Activated CD8-positive, alpha-beta T cell treated with anti-CD3 and anti-CD28 coated beads for 36 hours (primary cell): ENCODE data around the gene SMG6. TPM values are rescaled to one million over a fixed set of nuclear protein-coding genes. Genes with fewer than 3 reads are reported as not detected.
"Not testable (repeated sequence)": the region's sequence is repeated elsewhere in the genome, so short reads cannot be mapped to it uniquely, and the experiment has no call there.

ENCODE experiments used
- ATAC-seq: fragments of 200-7000 bp; cut with Tn5 transposase; one replicate; pipeline ENCODE4 v1.10.0; 2021; ENCODE audit warnings: mild to moderate bottlenecking, moderate library complexity
- CTCF ChIA-PET: fragments of 350-600 bp; sonication (Branson Sonifier 250); formaldehyde crosslinking; loops from one replicate; lab custom pipeline; 2021; ENCODE audit warnings: antibody characterized with exemption; lab: Charles Lee
- POLR2A ChIA-PET: fragments of 350-600 bp; sonication (Branson Sonifier 250); formaldehyde crosslinking; loops from one replicate; lab custom pipeline; 2021; ENCODE audit warnings: antibody characterized with exemption; lab: Charles Lee
- DNase-seq: peaks from one replicate; pipeline ENCODE4 v3.0.0-alpha.2; 2020
- H3K27ac Mint-ChIP-seq: one replicate; pipeline ENCODE4 v1.8.0; 2021; ENCODE audit warnings: mild to moderate bottlenecking, mixed read lengths
- H3K27me3 Mint-ChIP-seq: one replicate; pipeline ENCODE4 v1.8.0; 2021; ENCODE audit warnings: mixed read lengths
- H3K36me3 Mint-ChIP-seq: one replicate; pipeline ENCODE4 v1.8.0; 2021; ENCODE audit warnings: low read depth, mixed read lengths
- H3K4me1 Mint-ChIP-seq: one replicate; pipeline ENCODE4 v1.8.0; 2021; ENCODE audit warnings: low read depth, mixed read lengths
- H3K4me3 Mint-ChIP-seq: one replicate; pipeline ENCODE4 v1.8.0; 2021; ENCODE audit warnings: mild to moderate bottlenecking, moderate library complexity, mixed read lengths
- H3K9me3 Mint-ChIP-seq: one replicate; pipeline ENCODE4 v1.8.0; 2021; ENCODE audit warnings: mixed read lengths
- CTCF ChIP-seq: fragments of 200-600 bp; IDR thresholded peaks from one replicate; pipeline ENCODE4 v1.8.0; 2022; ENCODE audit warnings: antibody characterized with exemption, mild to moderate bottlenecking
- intact Hi-C: fragments of 100-400 bp; cut with micrococcal nuclease; formaldehyde crosslinking; loops from one replicate; pipeline ENCODE4 v1.10.0; 2022
- total RNA-seq, 2 experiments: library from RNA; stranded (reverse); gene quantifications; one replicate each; pipeline ENCODE4 v1.2.3, GENCODE V29; 2021

Gene SMG6
- total RNA-seq, 2 experiments from 2014 or later = 39.6 to 40.4 TPM

GRCh38 chr17:2144701-2145100 lies 158.9 kb downstream of the SMG6 start:
- H3K4me1 Mint-ChIP-seq = peaks cover 8% of the 10 kb centered on the region
- POLR2A ChIA-PET = interaction anchor here (0.7 to 1.8 kb wide), 3 partner anchors 10 to 56 kb away, joined by 3 to 6 read pairs (median 3); no protein-coding TSS in a partner anchor

GRCh38 chr17:2143332-2143731 lies 160.3 kb downstream of the SMG6 start:
- Mint-ChIP-seq H3K4me3 (no peak overlapping the region), H3K27me3 (no peaks in the 10 kb centered on the region), H3K36me3 (peaks cover 3% of the 10 kb centered on the region), H3K9me3 (no peaks in the 10 kb centered on the region), H3K27ac (no peak overlapping the region), H3K4me1 (peaks cover 17% of the 10 kb centered on the region)
- no peak for TF ChIP-seq CTCF
- DNase-seq = no peak
- POLR2A ChIA-PET = interaction anchor here (0.6 to 1.0 kb wide), 2 partner anchors 93 to 160 kb away, joined by 3 read pairs; partner anchors contain the start of genes SMG6 and SRR
- intact Hi-C loops = no loop called here
- CTCF ChIA-PET = interaction anchor here (1.1 to 3.1 kb wide), 4 partner anchors 16 to 102 kb away, joined by 3 to 11 read pairs (median 4); partner anchors contain the start of gene HIC1
- ATAC-seq = no peak

More at GRCh38 chr17:2144701-2145100, 158.9 kb downstream of the SMG6 start:
- no peak overlapping the region for H3K4me3 Mint-ChIP-seq
- no peak overlapping the region for H3K27ac Mint-ChIP-seq
- DNase-seq (no peak), ATAC-seq (no peak)
- no peaks in the 10 kb centered on the region for H3K27me3 Mint-ChIP-seq
- H3K9me3 Mint-ChIP-seq = no peaks in the 10 kb centered on the region
- peaks cover 7% of the 10 kb centered on the region for H3K36me3 Mint-ChIP-seq
- CTCF ChIA-PET = interaction anchor here (0.7 to 3.1 kb wide), 5 partner anchors 10 to 100 kb away, joined by 3 to 11 read pairs (median 3); partner anchors contain the start of gene HIC1
- intact Hi-C loops = no loop called here
- TF ChIP-seq CTCF = no peak

- H3K4me3 Mint-ChIP-seq, ATAC-seq, H3K27ac Mint-ChIP-seq, intact Hi-C loops, H3K9me3 Mint-ChIP-seq, H3K36me3 Mint-ChIP-seq, H3K27me3 Mint-ChIP-seq, DNase-seq: not testable (repeated sequence)
- peaks cover 23% of the 10 kb centered on the region for H3K4me1 Mint-ChIP-seq
- ChIA-PET CTCF (interaction anchor here (1.1 to 3.1 kb wide), 4 partner anchors 15 to 102 kb away, joined by 3 to 11 read pairs (median 4); partner anchors contain the start of gene HIC1), POLR2A (interaction anchor here (0.6 kb wide), 2 partner anchors 45 to 93 kb away, joined by 3 read pairs; no protein-coding TSS in a partner anchor)
These were observed 160.9 kb downstream of the SMG6 start for GRCh38 chr17:2142682-2143081.

- Mint-ChIP-seq H3K4me3 (no peak overlapping the region), H3K36me3 (peaks cover 11% of the 10 kb centered on the region), H3K4me1 (peaks cover 26% of the 10 kb centered on the region), H3K9me3 (no peaks in the 10 kb centered on the region), H3K27ac (no peak overlapping the region), H3K27me3 (no peaks in the 10 kb centered on the region)
- ATAC-seq (no peak), DNase-seq (no peak)
- intact Hi-C loops = no loop called here
- ChIA-PET CTCF (interaction anchor here (2.2 kb wide), 1 partner anchor 104 kb away, joined by 6 read pairs; no protein-coding TSS in a partner anchor), POLR2A (no interaction called here)
- TF ChIP-seq CTCF = no peak
These were observed 162.9 kb downstream of the SMG6 start for GRCh38 chr17:2140683-2141082.

- POLR2A ChIA-PET = no interaction called here
These were observed 164.8 kb downstream of the SMG6 start for GRCh38 chr17:2138761-2139160.

More at GRCh38 chr17:2138761-2139160, 164.8 kb downstream of the SMG6 start:
- no peak overlapping the region for H3K4me3 Mint-ChIP-seq
- ATAC-seq (no peak), DNase-seq (no peak)
- H3K27ac Mint-ChIP-seq = peak overlapping the region; percentile 38
- CTCF ChIA-PET = interaction anchor here (0.8 to 1.3 kb wide), 4 partner anchors 15 to 106 kb away, joined by 3 to 6 read pairs (median 4); no protein-coding TSS in a partner anchor
- intact Hi-C loops = no loop called here
- peaks cover 8% of the 10 kb centered on the region for H3K36me3 Mint-ChIP-seq
- no peak for TF ChIP-seq CTCF
- H3K4me1 Mint-ChIP-seq = peaks cover 26% of the 10 kb centered on the region
- no peaks in the 10 kb centered on the region for H3K9me3 Mint-ChIP-seq
- H3K27me3 Mint-ChIP-seq = no peaks in the 10 kb centered on the region
